ENCODE measurements around the gene SWT1.

- TF ChIP-seq POLR2AphosphoS5 (IDR thresholded peaks at IDR 0.05; ENCODE audit: low read depth, low read length) (no peak), CTCF (IDR thresholded peaks at IDR 0.05) (no peak), MXI1 (IDR thresholded peaks at IDR 0.05; ENCODE audit: low read depth, low read length) (no peak), FOXJ3 (CRISPR knock-in tag; IDR thresholded peaks at IDR 0.05) (no peak), SIN3A (IDR thresholded peaks at IDR 0.05; ENCODE audit: borderline replicate concordance, low read depth, low read length) (no peak), USF2 (IDR thresholded peaks at IDR 0.05; ENCODE audit: borderline replicate concordance, low read depth, low read length) (no peak), GABPA (IDR thresholded peaks at IDR 0.05; ENCODE audit: low read depth) (no peak), GATA2 (CRISPR knock-in tag; IDR thresholded peaks at IDR 0.05) (no peak), CHD2 (IDR thresholded peaks at IDR 0.05; ENCODE audit: low read length, partially characterized antibody) (no peak), TEAD4 (IDR thresholded peaks at IDR 0.05; ENCODE audit: borderline replicate concordance, insufficient read depth) (no peak), RXRA (IDR thresholded peaks at IDR 0.05; ENCODE audit: borderline replicate concordance, low read depth) (no peak)
These were observed 100.9 kb downstream of the SWT1 start for GRCh38 chr1:185257950-185258208.
